ENCODE measurements around the gene ACSL1. TPM values are rescaled to one million over a fixed set of nuclear protein-coding genes. Genes with fewer than 3 reads are reported as not detected.

The ACSL1 gene
- total and polyA plus RNA-seq, 2 of the 8 experiments (the other 6 are each of a cell fraction or from before 2014, with no cell fraction given) = 2.3 to 8.7 TPM

DNA sequence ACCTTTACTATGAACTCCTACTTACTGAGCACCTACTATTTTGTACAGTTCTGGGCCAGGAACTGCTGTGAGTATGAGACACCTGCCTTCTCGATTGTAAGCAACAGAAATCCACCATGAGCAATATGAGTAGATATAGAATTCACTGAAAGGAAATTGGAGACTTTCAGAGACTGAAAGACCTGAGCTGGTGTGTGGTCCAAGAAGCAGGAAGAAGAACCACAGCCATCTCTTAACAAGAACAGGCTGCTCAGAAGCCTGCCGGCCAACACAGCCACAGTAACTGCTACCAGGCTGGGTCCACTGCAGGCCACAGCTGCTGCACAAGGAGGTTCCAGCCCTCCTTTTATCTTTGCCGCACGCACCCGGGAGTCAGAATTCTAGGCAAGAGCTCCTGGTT, 10.8 kb upstream of the ACSL1 start:
- Histone ChIP-seq H3K4me3 (ENCODE audit: extremely low read depth in 1 of 4, insufficient read depth in 2 of 4, low read depth in 3 of 4, low read length in 4 of 4) (no peak overlapping the region), H4K8ac (ENCODE audit: extremely low read depth, insufficient read depth, low read length) (no peak overlapping the region), H3K4me2 (ENCODE audit: insufficient read depth in 1 of 2, low read depth in 2 of 2, low read length in 2 of 2) (no peak overlapping the region), H2BK5ac (ENCODE audit: low read depth, low read length) (no peak overlapping the region), H3K9me3 (ENCODE audit: insufficient read depth in 2 of 2, low read depth in 1 of 2, low read length in 1 of 2) (no peaks in the 10 kb centered on the region), H3K56ac (replicated peaks; ENCODE audit: insufficient read length, low read depth, low read length) (no peak overlapping the region), H2BK20ac (ENCODE audit: low read length) (no peak overlapping the region), H3K23me2 (ENCODE audit: low read depth, low read length) (no peaks in the 10 kb centered on the region), H4K5ac (ENCODE audit: insufficient read length, low read depth, low read length) (no peak overlapping the region), H3K27me3 (replicated peaks in 1 of 4; ENCODE audit: control insufficient read depth in 3 of 4, extremely low read depth in 1 of 4, insufficient read depth in 3 of 4, low read length in 3 of 4) (no peaks in the 10 kb centered on the region; a peak in 1 of 7 replicates), H3K4ac (replicated peaks; ENCODE audit: insufficient read length, low read depth, low read length) (no peak overlapping the region), H2BK12ac (ENCODE audit: low read depth, low read length) (no peak overlapping the region), H3K79me1 (ENCODE audit: low read depth, low read length) (no peaks in the 10 kb centered on the region), H3K79me2 (ENCODE audit: control insufficient read depth in 1 of 2, insufficient read depth in 2 of 2, low read length in 2 of 2) (no peaks in the 10 kb centered on the region), H2AFZ (ENCODE audit: low read length) (no peak overlapping the region), H3K23ac (ENCODE audit: insufficient read length) (no peak overlapping the region), H3K4me1 (replicated peaks in 1 of 4; ENCODE audit: control insufficient read depth in 3 of 4, insufficient read depth in 4 of 4, low read length in 3 of 4) (no peaks in the 10 kb centered on the region), H3K27ac (ENCODE audit: low read depth, low read length) (no peak overlapping the region), H3K18ac (ENCODE audit: extremely low read depth, low read length) (no peak overlapping the region), H2BK120ac (replicated peaks; ENCODE audit: low read depth, low read length) (no peak overlapping the region), H2AK5ac (ENCODE audit: low read depth, low read length) (no peak overlapping the region), H3K36me3 (ENCODE audit: control insufficient read depth in 2 of 4, insufficient read depth in 4 of 4, low read length in 3 of 4) (no peaks in the 10 kb centered on the region), H2BK15ac (ENCODE audit: low read length) (no peak overlapping the region), H4K20me1 (replicated peaks in 1 of 2; ENCODE audit: control insufficient read depth in 1 of 2, insufficient read depth in 2 of 2, low read length in 2 of 2) (no peaks in the 10 kb centered on the region), H4K91ac (replicated peaks; ENCODE audit: insufficient read length, low read length) (no peak overlapping the region), H3K9ac (replicated peaks in 1 of 4; ENCODE audit: extremely low read depth in 1 of 4, low read depth in 3 of 4, low read length in 3 of 4) (no peak overlapping the region), H3K14ac (ENCODE audit: insufficient read length) (no peak overlapping the region)
- no peak for DNase-seq (ENCODE audit: low read depth in 1 of 2, low spot score in 2 of 2)
- FAIRE-seq = no peak
- POLR2A ChIA-PET (ENCODE audit: partially characterized antibody) = interaction anchor here (0.6 kb wide), 1 partner anchor 105 kb away, joined by 5 read pairs; no protein-coding TSS in a partner anchor
- CTCF ChIA-PET (ENCODE audit: partially characterized antibody) = interaction anchor here (0.9 kb wide), 1 partner anchor 41 kb away, joined by 4 read pairs; no protein-coding TSS in a partner anchor
- 83% methylated on average over 5 of the region's 5 CpGs; no CpG with 5 or more reads in 1 of the 2 experiments for WGBS, 2 experiments (ENCODE audit: extremely low coverage in 1 of 2, insufficient coverage in 1 of 2, insufficient read length in 1 of 2, insufficient replicate concordance in 2 of 2, low coverage in 1 of 2, low lambda C conversion rate in 2 of 2, missing lambda C conversion rate in 1 of 2)
- TF ChIP-seq RXRA (IDR thresholded peaks at IDR 0.05; ENCODE audit: insufficient read depth, low read depth, low read length) = no peak
- no peak for TF ChIP-seq NRF1 (IDR thresholded peaks at IDR 0.05; ENCODE audit: low read depth, low read length)
- TF ChIP-seq CHD2 (IDR thresholded peaks at IDR 0.05; ENCODE audit: low read length) = no peak
- no peak for TF ChIP-seq CTBP2 (IDR thresholded peaks at IDR 0.05; ENCODE audit: borderline replicate concordance, insufficient read depth, insufficient read length, low read length)
- no peak for TF ChIP-seq BCL11A (IDR thresholded peaks at IDR 0.05; ENCODE audit: low read depth in 2 of 2, low read length in 2 of 2)
- no peak for TF ChIP-seq BACH1 (IDR thresholded peaks at IDR 0.05; ENCODE audit: low read length)
- TF ChIP-seq, protein P1, sequence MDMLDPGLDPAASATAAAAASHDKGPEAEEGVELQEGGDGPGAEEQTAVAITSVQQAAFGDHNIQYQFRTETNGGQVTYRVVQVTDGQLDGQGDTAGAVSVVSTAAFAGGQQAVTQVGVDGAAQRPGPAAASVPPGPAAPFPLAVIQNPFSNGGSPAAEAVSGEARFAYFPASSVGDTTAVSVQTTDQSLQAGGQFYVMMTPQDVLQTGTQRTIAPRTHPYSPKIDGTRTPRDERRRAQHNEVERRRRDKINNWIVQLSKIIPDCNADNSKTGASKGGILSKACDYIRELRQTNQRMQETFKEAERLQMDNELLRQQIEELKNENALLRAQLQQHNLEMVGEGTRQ (IDR thresholded peaks at IDR 0.05; ENCODE audit: low read length) = no peak
- no peak for TF ChIP-seq HDAC2 (IDR thresholded peaks at IDR 0.05; ENCODE audit: borderline replicate concordance in 1 of 2, low read depth in 2 of 2, low read length in 2 of 2)
- TF ChIP-seq, protein P2, sequence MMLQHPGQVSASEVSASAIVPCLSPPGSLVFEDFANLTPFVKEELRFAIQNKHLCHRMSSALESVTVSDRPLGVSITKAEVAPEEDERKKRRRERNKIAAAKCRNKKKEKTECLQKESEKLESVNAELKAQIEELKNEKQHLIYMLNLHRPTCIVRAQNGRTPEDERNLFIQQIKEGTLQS (IDR thresholded peaks at IDR 0.05; ENCODE audit: insufficient read depth, low read depth, low read length) = no peak
- TF ChIP-seq CBX5 (IDR thresholded peaks at IDR 0.05; ENCODE audit: low read depth, low read length) = no peak
- TF ChIP-seq GABPA (IDR thresholded peaks at IDR 0.05; ENCODE audit: borderline replicate concordance, insufficient read depth, low read length) = no peak
- no peak for TF ChIP-seq SAP30 (IDR thresholded peaks at IDR 0.05; ENCODE audit: insufficient read depth, insufficient replicate concordance, low read length)

All from H1 (cell line).